H1 (cell line): ENCODE data around the gene RHOB. TPM values are rescaled to one million over a fixed set of nuclear protein-coding genes. Genes with fewer than 3 reads are reported as not detected.

Experiments used
- CTCF ChIA-PET: fragments of 300-600 bp; sonication (Branson Sonifier 250); formaldehyde crosslinking; loops from one replicate; lab custom pipeline; 2021; ENCODE audit not compliant: partially characterized antibody; lab: Charles Lee
- POLR2A ChIA-PET: fragments of 300-600 bp; sonication (Branson Sonifier 250); formaldehyde crosslinking; loops from one replicate; lab custom pipeline; 2021; ENCODE audit warnings: inconsistent platforms; ENCODE audit not compliant: partially characterized antibody; lab: Charles Lee
- DNase-seq, 2 experiments: peaks; one replicate each; pipeline versions ENCODE4 v3.0.0 to v3.0.0-alpha.2; 2010 to 2022; ENCODE audit warnings: low spot score in 2 of 2, low read depth in 1 of 2, mixed read lengths in 1 of 2
- FAIRE-seq: peaks from 2 replicates; lab custom pipeline; 2011; peaks lifted over from hg19 to GRCh38; lab: Jason Lieb, UNC
- H2AFZ ChIP-seq: 2 replicates; pipeline ENCODE4 v1.8.1; 2012; ENCODE audit warnings: low read length, inconsistent platforms
- H2AK5ac ChIP-seq: 2 replicates; pipeline ENCODE4 v1.6.1; 2013; ENCODE audit warnings: low read depth, low read length
- H2BK120ac ChIP-seq: replicated peaks from 2 replicates; pipeline ENCODE3; 2013; ENCODE audit warnings: low read depth, low read length, inconsistent platforms
- H2BK12ac ChIP-seq: 2 replicates; pipeline ENCODE4 v1.6.1; 2013; ENCODE audit warnings: low read depth, low read length
- H2BK15ac ChIP-seq: 2 replicates; pipeline ENCODE4 v1.6.1; 2013; ENCODE audit warnings: low read length
- H2BK20ac ChIP-seq: 2 replicates; pipeline ENCODE4 v1.6.1; 2013; ENCODE audit warnings: low read length
- H2BK5ac ChIP-seq: 2 replicates; pipeline ENCODE4 v1.6.1; 2013; ENCODE audit warnings: low read depth, low read length
- H3K14ac ChIP-seq: 2 replicates; pipeline ENCODE4 v1.6.1; 2013; ENCODE audit warnings: inconsistent platforms; ENCODE audit not compliant: insufficient read length
- H3K18ac ChIP-seq: 2 replicates; pipeline ENCODE4 v1.6.1; 2013; ENCODE audit warnings: low read length; ENCODE audit errors: extremely low read depth
- H3K23ac ChIP-seq: 2 replicates; pipeline ENCODE4 v1.6.1; 2013; ENCODE audit warnings: inconsistent platforms; ENCODE audit not compliant: insufficient read length
- H3K23me2 ChIP-seq: 2 replicates; pipeline ENCODE4 v1.6.1; 2013; ENCODE audit warnings: low read depth, low read length
- H3K27ac ChIP-seq: 2 replicates; pipeline ENCODE4 v1.6.1; 2011; ENCODE audit warnings: low read depth, low read length, inconsistent platforms
- H3K27me3 ChIP-seq, 4 experiments: replicated peaks in 1 of 4; 1 replicate in 1 of 4; 2 replicates in 3 of 4; pipeline versions ENCODE4 v1.6.1 to v1.8.1; 2011 to 2013; ENCODE audit warnings: low read length in 3 of 4, mild to moderate bottlenecking in 3 of 4, inconsistent platforms in 2 of 4, mixed read lengths in 2 of 4, moderate library complexity in 1 of 4; ENCODE audit not compliant: control insufficient read depth in 3 of 4, insufficient read depth in 3 of 4; ENCODE audit errors: extremely low read depth in 1 of 4
- H3K36me3 ChIP-seq, 4 experiments: 2 replicates each; pipeline versions ENCODE4 v1.6.1 to v1.8.1; 2011 to 2013; ENCODE audit warnings: mild to moderate bottlenecking in 4 of 4, low read length in 3 of 4, moderate library complexity in 2 of 4, control low read depth in 1 of 4, inconsistent platforms in 1 of 4; ENCODE audit not compliant: insufficient read depth in 4 of 4, control insufficient read depth in 2 of 4
- H3K4ac ChIP-seq: replicated peaks from 2 replicates; pipeline ENCODE3; 2013; ENCODE audit warnings: low read length, low read depth, mixed read lengths, inconsistent platforms; ENCODE audit not compliant: insufficient read length
- H3K4me1 ChIP-seq, 4 experiments: replicated peaks in 1 of 4; 1 replicate in 1 of 4; 2 replicates in 3 of 4; pipeline versions ENCODE4 v1.6.1 to v1.8.1; 2011 to 2013; ENCODE audit warnings: low read length in 3 of 4, inconsistent platforms in 2 of 4, mixed read lengths in 1 of 4; ENCODE audit not compliant: insufficient read depth in 4 of 4, control insufficient read depth in 3 of 4
- H3K4me2 ChIP-seq, 2 experiments: 2 replicates each; pipeline versions ENCODE4 v1.6.1 to v1.8.1; 2011 to 2013; ENCODE audit warnings: low read depth in 2 of 2, low read length in 2 of 2, control low read depth in 1 of 2, inconsistent platforms in 1 of 2, mild to moderate bottlenecking in 1 of 2; ENCODE audit not compliant: insufficient read depth in 1 of 2
- H3K4me3 ChIP-seq, 4 experiments: fragments of 200-600, 300-600 bp in 1 of 4; sonication (generic), shearing (Covaris generic), sonication (Bioruptor Twin) in 1 of 4; 2 replicates each; pipeline versions ENCODE4 v1.5.1 to v1.8.1; 2011 to 2016; ENCODE audit warnings: low read length in 4 of 4, low read depth in 3 of 4, control low read depth in 2 of 4, inconsistent platforms in 2 of 4, mild to moderate bottlenecking in 2 of 4, mixed read lengths in 1 of 4, moderate library complexity in 1 of 4; ENCODE audit not compliant: insufficient read depth in 2 of 4; ENCODE audit errors: extremely low read depth in 1 of 4
- H3K56ac ChIP-seq: replicated peaks from 2 replicates; pipeline ENCODE3; 2013; ENCODE audit warnings: low read depth, mild to moderate bottlenecking, mixed read lengths, low read length, inconsistent platforms; ENCODE audit not compliant: insufficient read length
- H3K79me1 ChIP-seq: 2 replicates; pipeline ENCODE4 v1.6.1; 2013; ENCODE audit warnings: low read depth, low read length, control low read depth
- H3K79me2 ChIP-seq, 2 experiments: 2 replicates each; pipeline versions ENCODE4 v1.6.1 to v1.8.1; 2012 to 2013; ENCODE audit warnings: low read length in 2 of 2, mild to moderate bottlenecking in 2 of 2, inconsistent platforms in 1 of 2; ENCODE audit not compliant: insufficient read depth in 2 of 2, control insufficient read depth in 1 of 2
- H3K9ac ChIP-seq, 4 experiments: replicated peaks in 1 of 4; 1 replicate in 1 of 4; 2 replicates in 3 of 4; pipeline versions ENCODE4 v1.6.1 to v1.8.1; 2011 to 2013; ENCODE audit warnings: low read depth in 3 of 4, low read length in 3 of 4, control low read depth in 2 of 4, mild to moderate bottlenecking in 2 of 4, moderate library complexity in 2 of 4, inconsistent platforms in 1 of 4; ENCODE audit errors: extremely low read depth in 1 of 4
- H3K9me3 ChIP-seq, 2 experiments: 2 replicates each; pipeline versions ENCODE4 v1.6.1 to v1.8.1; 2012 to 2013; ENCODE audit warnings: mild to moderate bottlenecking in 2 of 2, moderate library complexity in 2 of 2, control low read depth in 1 of 2, inconsistent platforms in 1 of 2, low read depth in 1 of 2, low read length in 1 of 2, mixed read lengths in 1 of 2; ENCODE audit not compliant: insufficient read depth in 2 of 2
- H4K20me1 ChIP-seq, 2 experiments: replicated peaks in 1 of 2; 2 replicates each; pipeline versions ENCODE3 to v1.8.1; 2011 to 2013; ENCODE audit warnings: inconsistent platforms in 2 of 2, low read length in 2 of 2, mild to moderate bottlenecking in 1 of 2; ENCODE audit not compliant: insufficient read depth in 2 of 2, control insufficient read depth in 1 of 2
- H4K5ac ChIP-seq: 2 replicates; pipeline ENCODE4 v1.6.1; 2013; ENCODE audit warnings: low read length, low read depth, mixed read lengths, inconsistent platforms; ENCODE audit not compliant: insufficient read length
- H4K8ac ChIP-seq: 2 replicates; pipeline ENCODE4 v1.8.0; 2013; ENCODE audit warnings: mild to moderate bottlenecking, moderate library complexity, low read length, inconsistent platforms; ENCODE audit not compliant: insufficient read depth; ENCODE audit errors: extremely low read depth
- H4K91ac ChIP-seq: replicated peaks from 2 replicates; pipeline ENCODE3; 2013; ENCODE audit warnings: low read length, mixed read lengths, inconsistent platforms; ENCODE audit not compliant: insufficient read length
- ATF2 ChIP-seq: IDR thresholded peaks from 2 replicates; pipeline ENCODE4 v1.6.1; 2012; ENCODE audit warnings: low read length, inconsistent platforms
- ATF3 ChIP-seq: IDR thresholded peaks from 2 replicates; pipeline ENCODE4 v1.6.1; 2011; ENCODE audit warnings: low read depth, mild to moderate bottlenecking, low read length; ENCODE audit not compliant: insufficient read depth
- CBX5 ChIP-seq: fragments of 300-800, 300-1000 bp; sonication (generic); IDR thresholded peaks from 2 replicates; pipeline ENCODE4 v1.7.1; 2016; ENCODE audit warnings: antibody characterized with exemption, low read length, low read depth
- CREB1 ChIP-seq: IDR thresholded peaks from 2 replicates; pipeline ENCODE4 v1.6.1; 2012; ENCODE audit warnings: inconsistent platforms
- HDAC2 ChIP-seq, 2 experiments: fragments of 300-600 bp in 1 of 2; sonication (generic) in 1 of 2; IDR thresholded peaks; 2 replicates each; pipeline ENCODE4 v1.6.1; 2011 to 2012; ENCODE audit warnings: low read depth in 2 of 2, low read length in 2 of 2, mild to moderate bottlenecking in 2 of 2, moderate library complexity in 2 of 2, borderline replicate concordance in 1 of 2, inconsistent platforms in 1 of 2
- KDM1A ChIP-seq: fragments of 200-600, 300-600 bp; sonication (generic); IDR thresholded peaks from 2 replicates; pipeline ENCODE4 v1.7.1; 2016; ENCODE audit warnings: mild to moderate bottlenecking, low read length, borderline replicate concordance
- SP1 ChIP-seq: IDR thresholded peaks from 2 replicates; pipeline ENCODE4 v1.6.1; 2011; ENCODE audit warnings: low read depth, low read length
- SRF ChIP-seq: IDR thresholded peaks from 2 replicates; pipeline ENCODE4 v1.6.1; 2011; ENCODE audit warnings: mild to moderate bottlenecking, low read depth, low read length, moderate library complexity
- TAF1 ChIP-seq: IDR thresholded peaks from 2 replicates; pipeline ENCODE4 v1.6.1; 2011; ENCODE audit warnings: mild to moderate bottlenecking, low read depth, low read length
- WGBS, 2 experiments: shearing (Covaris generic) in 1 of 2; methylation state at CpG; one replicate each; pipeline versions ENCODE4 v1.1.6 to v1.1.7; 2013 to 2015; ENCODE audit warnings: low lambda C conversion rate in 2 of 2, mixed read lengths in 2 of 2, inconsistent platforms in 1 of 2, low coverage in 1 of 2, missing lambda C conversion rate in 1 of 2; ENCODE audit not compliant: insufficient replicate concordance in 2 of 2, insufficient coverage in 1 of 2, insufficient read length in 1 of 2; ENCODE audit errors: extremely low coverage in 1 of 2, missing lambda C conversion rate in 1 of 2; 5-methylcytosine and 5-hydroxymethylcytosine counted together
- polyA plus RNA-seq, 7 experiments: library from polyadenylated mRNA; depleted of rRNA in 3 of 7; stranded (reverse) in 5 of 7; unstranded in 2 of 7; fragments of >200 nt in 5 of 7; fragments of 200-250 nt in 2 of 7; gene quantifications; 1 replicate in 5 of 7; 2 replicates in 1 of 7; 4 replicates in 1 of 7; pipeline versions ENCODE4 v1.2.1 to v1.2.3, GENCODE V29; 2011 to 2013; ENCODE audit warnings: missing spikeins in 2 of 7, mixed read lengths in 2 of 7
- total RNA-seq: library from RNA; stranded (reverse); fragmentation: NEBNext Ultra II Directional; extraction: Animal tissue kit (Norgen Biotek cat#: 25700); gene quantifications from 2 replicates; pipeline ENCODE4 v1.2.1, GENCODE V29; 2021

Gene RHOB
- total and polyA plus RNA-seq, 2 of the 8 experiments (the other 6 are each of a cell fraction or from before 2014, with no cell fraction given), result 9.3 to 9.5 TPM

- Histone ChIP-seq H2BK15ac (no peak overlapping the region), H3K56ac (no peak overlapping the region), H3K23me2 (no peaks in the 10 kb centered on the region; the same call in 1 of the 2 replicates), H4K5ac (no peak overlapping the region), H3K14ac (no peak overlapping the region), H3K36me3 (no peaks in the 10 kb centered on the region), H3K4me2 (no peak overlapping the region), H2BK20ac (no peak overlapping the region), H3K27ac (no peak overlapping the region), H2AK5ac (no peak overlapping the region), H3K27me3 (no peaks in the 10 kb centered on the region), H3K4me3 (no peak overlapping the region), H3K79me2 (no peaks in the 10 kb centered on the region; a peak in 1 of 4 replicates)
- POLR2A ChIA-PET, result interaction anchor here (0.7 to 1.2 kb wide), 2 partner anchors 8 to 50 kb away, joined by 3 to 4 read pairs; partner anchors contain the start of gene RHOB
- WGBS, 2 experiments, result 90% methylated on average over 10 of the region's 11 CpGs; no CpG with 5 or more reads in 1 of the 2 experiments
- TF ChIP-seq CBX5, result no peak
- TF ChIP-seq SP1, result no peak
- no peak for TF ChIP-seq CREB1
- TF ChIP-seq ATF3, result no peak
- no peak for TF ChIP-seq TAF1
- TF ChIP-seq KDM1A, result no peak
- TF ChIP-seq ATF2, result no peak
- no peak for TF ChIP-seq SRF
- no peak for TF ChIP-seq HDAC2 (IDR thresholded peaks at IDR 0.05; ENCODE audit: borderline replicate concordance in 1 of 2, low read depth in 2 of 2, low read length in 2 of 2)
- TF ChIP-seq, all 59 proteins: peak for 0
- H4K20me1 ChIP-seq, result no peaks in the 10 kb centered on the region
- H3K18ac ChIP-seq, result no peak overlapping the region
- no peak overlapping the region for H3K4ac ChIP-seq
- no peak overlapping the region for H4K8ac ChIP-seq
- H3K4me1 ChIP-seq, result peaks cover 0 to 2% (median 1%) of the 10 kb centered on the region in 4 experiments; a peak in 2 of 7 replicates
- H2BK120ac ChIP-seq, result no peak overlapping the region
- no peak overlapping the region for H2BK12ac ChIP-seq
- no peaks in the 10 kb centered on the region for H3K9me3 ChIP-seq
- no peak overlapping the region for H3K23ac ChIP-seq
- H3K9ac ChIP-seq, result no peak overlapping the region
- CTCF ChIA-PET, result interaction anchor here (0.6 to 2.7 kb wide), 6 partner anchors 28 to 1076 kb away, joined by 3 to 10 read pairs (median 4); no protein-coding TSS in a partner anchor
- DNase-seq (no peak), FAIRE-seq (no peak)
- no peak overlapping the region for H2BK5ac ChIP-seq
- no peak overlapping the region for H2AFZ ChIP-seq
- H4K91ac ChIP-seq, result no peak overlapping the region
- H3K79me1 ChIP-seq, result no peaks in the 10 kb centered on the region
These were observed 50.1 kb downstream of the RHOB start for GRCh38 chr2:20496942-20497341.
